OCI-LY7 (cell line): ENCODE measurements around the gene SPECC1. TPM values are rescaled to one million over a fixed set of nuclear protein-coding genes. Genes with fewer than 3 reads are reported as not detected.

ENCODE experiments used
- BruUV-seq: library from RNA; stranded (reverse); fragments of 400-500 nt; replicated peaks from 2 replicates; lab custom pipeline; 2021; lab: Mats Ljungman, UMichigan
- CTCF ChIA-PET: fragments of 300-600 bp; sonication (Branson Sonifier 250); formaldehyde crosslinking; loops from one replicate; lab custom pipeline; 2022; ENCODE audit warnings: antibody characterized with exemption; ENCODE audit not compliant: unreplicated experiment; lab: Charles Lee
- POLR2A ChIA-PET: fragments of 300-600 bp; sonication (Branson Sonifier 250); formaldehyde crosslinking; loops from one replicate; lab custom pipeline; 2022; ENCODE audit warnings: antibody characterized with exemption; lab: Charles Lee
- DNase-seq: peaks from one replicate; pipeline ENCODE4 v3.0.0-alpha.2; 2015; ENCODE audit warnings: low spot score
- H2AFZ ChIP-seq: fragments of 200-600 bp; sonication (generic), shearing (Covaris generic); 2 replicates; pipeline ENCODE4 v1.6.1; 2014; ENCODE audit warnings: mild to moderate bottlenecking, antibody characterized with exemption, low read length, moderate library complexity
- H3K27ac ChIP-seq: fragments of 200-600 bp; sonication (generic); 2 replicates; pipeline ENCODE4 v1.5.1; 2014; ENCODE audit warnings: mixed run types, low read depth, mild to moderate bottlenecking, moderate library complexity, low read length, inconsistent platforms; ENCODE audit not compliant: poor library complexity, severe bottlenecking
- H3K36me3 ChIP-seq: fragments of 200-600 bp; sonication (generic); 2 replicates; pipeline ENCODE4 v1.6.1; 2014; ENCODE audit warnings: mild to moderate bottlenecking, antibody characterized with exemption, low read length, moderate library complexity, mixed read lengths; ENCODE audit not compliant: insufficient read depth
- H3K4me1 ChIP-seq: fragments of 200-600 bp; sonication (generic); 2 replicates; pipeline ENCODE4 v1.5.1; 2014; ENCODE audit warnings: mild to moderate bottlenecking, low read length; ENCODE audit not compliant: insufficient read depth, poor library complexity, severe bottlenecking
- H3K4me2 ChIP-seq: fragments of 200-600 bp; sonication (generic); 2 replicates; pipeline ENCODE4 v1.6.1; 2014; ENCODE audit warnings: mild to moderate bottlenecking, low read length
- H3K4me3 ChIP-seq: fragments of 200-600 bp; sonication (generic); 2 replicates; pipeline ENCODE4 v1.5.1; 2014; ENCODE audit warnings: mild to moderate bottlenecking, low read depth, low read length; ENCODE audit not compliant: poor library complexity, severe bottlenecking
- H3K79me2 ChIP-seq: fragments of 200-600 bp; sonication (generic); 2 replicates; pipeline ENCODE4 v1.6.1; 2016; ENCODE audit warnings: low read depth, mild to moderate bottlenecking, low read length, moderate library complexity, mixed read lengths; ENCODE audit not compliant: insufficient read depth
- H3K9me2 ChIP-seq: fragments of 200-600 bp; sonication (generic); 2 replicates; pipeline ENCODE4 v1.6.1; 2016; ENCODE audit warnings: mild to moderate bottlenecking, low read length, mixed read lengths; ENCODE audit not compliant: insufficient read depth
- H3K9me3 ChIP-seq: fragments of 200-600 bp; sonication (generic); 2 replicates; pipeline ENCODE4 v1.6.1; 2014; ENCODE audit warnings: mild to moderate bottlenecking, mixed run types, low read length, mixed read lengths
- H4K20me1 ChIP-seq: fragments of 200-600 bp; sonication (generic); 2 replicates; pipeline ENCODE4 v1.6.1; 2014; ENCODE audit warnings: mild to moderate bottlenecking, antibody characterized with exemption, low read length, moderate library complexity, mixed read lengths; ENCODE audit not compliant: insufficient read depth
- CTCF ChIP-seq: fragments of 200-600 bp; sonication (generic); conservative IDR thresholded peaks from 2 replicates; pipeline ENCODE4 v1.5.1; 2014; ENCODE audit warnings: mild to moderate bottlenecking, antibody characterized with exemption, low read length, moderate library complexity, mixed read lengths
- EZH2phosphoT487 ChIP-seq: fragments of 200-600 bp; sonication (generic); IDR thresholded peaks from 2 replicates; pipeline ENCODE4 v1.6.1; 2018; ENCODE audit warnings: low read depth, borderline replicate concordance, mild to moderate bottlenecking, mixed run types, antibody characterized with exemption, low read length, moderate library complexity, mixed read lengths
- intact Hi-C: fragments of 100-400 bp; cut with micrococcal nuclease; formaldehyde crosslinking; loops from one replicate; pipeline ENCODE4 v1.10.0; 2022; ENCODE audit not compliant: unreplicated experiment
- total RNA-seq, 2 experiments: library from RNA; depleted of rRNA in 1 of 2; stranded (reverse); fragments of >200 nt in 1 of 2; shearing (Covaris generic) in 1 of 2; gene quantifications; 2 replicates each; pipeline ENCODE4 v1.2.3, GENCODE V29; 2014 to 2022

The SPECC1 gene
- total RNA-seq, 2 experiments from 2014 or later, result 0.47 to 2.8 TPM

- H3K36me3 ChIP-seq, result no peaks in the 10 kb centered on the region
These were observed 295.8 kb downstream of the SPECC1 start for GRCh38 chr17:20304961-20305360.

GRCh38 chr17:20306924-20307323 is 297.8 kb downstream of the SPECC1 start:
- POLR2A ChIA-PET, result no interaction called here
- intact Hi-C loops, result no loop called here
- Histone ChIP-seq H3K79me2 (no peaks in the 10 kb centered on the region), H3K4me3 (no peak overlapping the region), H3K4me1 (no peaks in the 10 kb centered on the region), H3K9me2 (no peaks in the 10 kb centered on the region), H3K9me3 (no peaks in the 10 kb centered on the region), H3K4me2 (no peak overlapping the region), H3K36me3 (no peaks in the 10 kb centered on the region), H4K20me1 (no peaks in the 10 kb centered on the region), H2AFZ (no peak overlapping the region), H3K27ac (no peak overlapping the region)
- CTCF ChIA-PET, result no interaction called here
- TF ChIP-seq CTCF, result no peak
- no peak for TF ChIP-seq EZH2phosphoT487
- DNase-seq, result no peak
- no TSS peak for BruUV-seq

More at GRCh38 chr17:20304961-20305360, 295.8 kb downstream of the SPECC1 start:
- H3K9me2 ChIP-seq, result no peaks in the 10 kb centered on the region
- H3K4me3 ChIP-seq, result no peak overlapping the region
- intact Hi-C loops, result no loop called here
- no peaks in the 10 kb centered on the region for H3K4me1 ChIP-seq
- ChIA-PET POLR2A (no interaction called here), CTCF (no interaction called here)
- no peaks in the 10 kb centered on the region for H3K9me3 ChIP-seq
- H3K27ac ChIP-seq, result no peak overlapping the region
- H3K79me2 ChIP-seq, result no peaks in the 10 kb centered on the region
- BruUV-seq, result no TSS peak
- no peak for DNase-seq
- TF ChIP-seq CTCF (no peak), EZH2phosphoT487 (no peak)
- H2AFZ ChIP-seq, result no peak overlapping the region
- H4K20me1 ChIP-seq, result no peaks in the 10 kb centered on the region
- H3K4me2 ChIP-seq, result no peak overlapping the region

GRCh38 chr17:20307326-20307910 is 298.3 kb downstream of the SPECC1 start:
- Histone ChIP-seq H3K27ac (no peak overlapping the region), H2AFZ (no peak overlapping the region), H3K4me1 (no peaks in the 10 kb centered on the region), H3K4me2 (no peak overlapping the region), H3K36me3 (no peaks in the 10 kb centered on the region), H3K9me2 (no peaks in the 10 kb centered on the region), H3K79me2 (no peaks in the 10 kb centered on the region), H4K20me1 (no peaks in the 10 kb centered on the region), H3K9me3 (no peaks in the 10 kb centered on the region), H3K4me3 (no peak overlapping the region)
- intact Hi-C loops, result no loop called here
- ChIA-PET POLR2A (no interaction called here), CTCF (no interaction called here)
- DNase-seq, result no peak
- TF ChIP-seq EZH2phosphoT487, result no peak
- no peak for TF ChIP-seq CTCF
- no TSS peak for BruUV-seq
